Stimulated activated CD4-positive, alpha-beta T cell treated with anti-CD3 and anti-CD28 coated beads, TNF-alpha, amount 100 ng/mL, for 4 hours (primary cell): ENCODE measurements around the gene SNX21.
A peak's percentile ranks its signal among the peaks of the same experiment; 100 is the strongest.

ENCODE experiments used
- DNase-seq, 3 experiments: peaks; one replicate each; pipeline ENCODE4 v3.0.0-alpha.2; 2020; ENCODE audit warnings: low read depth in 3 of 3

SNX21 gene

DNA sequence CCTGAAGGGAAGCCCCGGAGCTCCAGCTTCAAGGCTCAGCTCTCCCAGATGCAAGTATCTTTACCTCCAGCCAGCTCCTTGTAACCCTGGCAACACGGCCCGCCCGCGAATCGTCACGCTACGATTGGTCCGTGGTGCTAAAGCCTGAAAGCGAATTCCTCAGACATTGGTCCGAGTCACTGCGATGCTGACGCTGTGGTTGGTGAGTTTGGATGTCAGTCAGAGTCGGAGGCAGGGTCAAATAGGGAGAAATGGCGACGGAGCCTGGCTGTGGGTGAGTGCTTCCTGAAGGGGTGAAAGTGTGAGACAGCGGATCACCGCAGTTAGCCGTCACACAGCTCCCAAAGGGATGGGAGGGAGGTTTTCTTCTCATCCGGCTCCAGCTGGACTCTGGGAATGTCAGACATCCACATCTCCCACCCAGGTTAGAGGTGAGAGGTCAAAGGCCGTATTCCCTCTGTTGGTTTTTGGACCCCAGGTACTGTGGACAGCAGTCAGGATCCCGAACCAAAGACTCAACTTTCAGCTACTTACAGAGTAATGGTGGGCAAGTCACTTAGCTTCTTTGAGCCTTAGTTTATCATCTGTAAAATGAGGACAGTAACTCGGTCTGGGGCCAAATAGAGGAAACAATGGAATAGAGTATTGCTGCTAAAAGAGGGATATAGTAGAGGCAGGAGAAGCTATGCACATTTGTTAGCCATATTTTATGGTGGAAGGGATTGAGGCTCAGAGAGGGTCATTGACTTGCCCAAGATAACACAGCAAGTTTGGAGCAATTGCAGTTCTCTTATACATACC lies 47.6 kb downstream of the SNX21 start, which contains the start of gene ZSWIM1:
Gene ZSWIM1, plus strand, starts transcription at position 240 of the 801 bp plus-strand sequence. CDS start 1,366 bp downstream, outside the sequence.
- peak; percentile 96 to 98 (median 97) for DNase-seq

DNA sequence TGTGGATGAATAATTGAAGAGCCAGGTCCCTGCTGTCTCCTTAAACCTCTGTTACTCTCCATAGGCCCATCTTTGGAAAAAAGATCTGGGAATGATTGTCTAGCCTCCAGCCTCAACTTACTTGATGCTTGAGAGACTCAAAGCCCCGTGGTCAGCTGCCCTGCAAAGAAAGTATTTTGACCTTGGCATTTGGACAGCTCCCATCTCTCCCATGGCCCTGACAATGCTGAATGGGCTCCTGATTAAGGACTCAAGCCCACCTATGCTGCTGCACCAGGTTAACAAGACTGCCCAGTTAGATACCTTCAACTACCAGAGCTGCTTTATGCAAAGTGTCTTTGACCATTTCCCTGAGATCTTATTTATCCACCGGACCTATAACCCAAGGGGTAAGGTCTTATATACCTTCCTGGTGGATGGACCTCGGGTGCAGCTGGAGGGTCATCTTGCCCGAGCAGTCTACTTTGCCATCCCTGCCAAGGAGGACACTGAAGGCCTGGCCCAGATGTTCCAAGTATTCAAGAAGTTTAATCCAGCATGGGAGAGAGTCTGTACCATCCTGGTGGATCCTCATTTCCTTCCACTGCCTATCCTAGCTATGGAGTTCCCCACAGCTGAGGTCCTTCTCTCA lies 49.0 kb downstream of the SNX21 start:
- no peak for DNase-seq

DNA sequence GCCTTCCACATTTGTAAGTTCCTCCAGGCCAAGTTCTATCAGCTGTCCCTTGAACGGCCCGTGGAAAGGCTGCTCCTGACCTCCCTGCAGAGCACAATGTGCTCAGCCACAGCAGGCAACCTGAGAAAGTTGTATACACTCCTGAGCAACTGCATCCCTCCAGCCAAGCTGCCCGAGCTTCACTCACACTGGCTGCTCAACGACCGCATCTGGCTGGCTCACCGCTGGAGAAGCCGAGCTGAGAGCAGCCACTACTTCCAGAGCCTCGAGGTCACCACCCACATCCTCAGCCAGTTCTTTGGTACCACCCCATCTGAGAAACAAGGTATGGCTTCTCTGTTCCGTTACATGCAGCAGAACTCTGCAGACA lies 49.5 kb downstream of the SNX21 start:
- no peak for DNase-seq

DNA sequence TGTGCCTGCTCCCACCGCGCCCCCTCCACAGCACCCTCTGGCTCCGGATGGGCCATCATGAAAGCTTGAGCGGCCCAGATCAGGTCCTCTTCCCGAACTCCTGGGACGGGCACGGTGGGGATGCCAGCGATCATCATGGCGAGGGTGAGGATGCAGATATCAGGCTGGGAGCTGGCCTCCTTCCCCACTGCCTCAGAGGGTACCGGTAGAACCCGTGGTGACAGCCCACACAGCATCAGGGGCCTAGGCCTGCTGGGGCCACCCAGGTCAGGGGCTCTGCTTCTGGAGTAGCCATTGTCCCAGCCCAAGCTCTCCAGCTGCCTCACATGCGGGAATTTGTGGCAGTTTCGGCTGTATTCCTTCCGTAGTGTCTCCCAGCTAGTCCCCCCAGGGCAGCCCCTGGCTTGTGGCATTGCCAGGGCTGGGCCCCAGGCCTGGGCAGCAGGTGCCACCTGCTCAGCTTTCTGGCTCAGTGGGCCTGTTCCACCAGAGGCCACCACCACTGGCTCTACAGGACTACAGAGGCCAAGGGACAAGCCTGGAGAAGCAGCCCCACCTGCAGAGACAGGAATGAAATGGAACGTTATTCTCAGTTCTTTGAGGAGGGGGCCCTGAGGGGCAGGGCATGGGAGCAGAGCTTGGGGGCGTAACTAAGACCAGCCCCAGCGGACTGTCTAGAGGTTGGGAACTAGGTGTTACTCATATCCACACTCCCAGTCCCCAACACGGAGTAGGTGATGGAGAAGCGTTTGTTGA lies 53.2 kb downstream of the SNX21 start:
- DNase-seq = no peak

DNA sequence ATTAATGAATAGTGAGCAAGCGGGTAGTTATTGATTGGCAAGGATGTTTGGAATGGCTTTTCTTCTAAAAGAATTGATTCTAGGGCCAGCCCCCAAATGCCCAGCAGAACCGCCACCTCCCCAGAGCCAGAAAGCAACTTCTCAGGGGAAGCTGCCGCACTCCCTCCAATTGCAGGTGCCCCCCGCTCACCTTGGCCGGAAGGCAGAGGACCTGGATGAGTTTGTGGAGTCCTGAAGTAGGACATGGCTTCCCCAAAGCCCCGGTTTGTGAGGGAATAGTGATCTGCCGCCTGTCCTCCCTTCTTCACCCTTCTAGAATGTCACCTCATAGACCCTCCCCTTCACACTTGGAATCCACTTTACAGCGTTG lies 53.7 kb downstream of the SNX21 start, which contains the start of gene SPATA25:
Gene SPATA25, minus strand, starts transcription at position 277 of the 370 bp plus-strand sequence. Its CDS starts 32 bp downstream, at position 245.
- DNase-seq = no peak

DNA sequence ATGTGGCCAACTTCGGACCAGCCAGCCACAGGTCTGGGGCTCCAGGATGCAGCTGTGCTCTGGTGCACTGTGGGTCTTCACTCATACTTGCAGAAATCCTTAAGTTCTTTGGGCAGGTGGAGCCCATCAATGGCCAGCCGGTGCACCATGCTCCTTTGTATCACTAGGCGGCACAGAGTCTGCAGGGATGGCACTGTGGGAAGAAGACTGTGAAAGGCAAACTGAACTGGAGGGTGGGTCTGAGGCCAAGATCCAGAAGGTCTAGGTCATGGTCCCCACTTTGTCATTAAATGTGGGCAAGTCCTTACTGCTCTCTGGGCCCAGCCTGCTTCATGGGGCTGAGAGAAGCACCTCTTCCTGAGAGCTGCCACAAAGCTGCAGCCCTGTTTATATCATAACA lies 55.1 kb downstream of the SNX21 start:
- no peak for DNase-seq

DNA sequence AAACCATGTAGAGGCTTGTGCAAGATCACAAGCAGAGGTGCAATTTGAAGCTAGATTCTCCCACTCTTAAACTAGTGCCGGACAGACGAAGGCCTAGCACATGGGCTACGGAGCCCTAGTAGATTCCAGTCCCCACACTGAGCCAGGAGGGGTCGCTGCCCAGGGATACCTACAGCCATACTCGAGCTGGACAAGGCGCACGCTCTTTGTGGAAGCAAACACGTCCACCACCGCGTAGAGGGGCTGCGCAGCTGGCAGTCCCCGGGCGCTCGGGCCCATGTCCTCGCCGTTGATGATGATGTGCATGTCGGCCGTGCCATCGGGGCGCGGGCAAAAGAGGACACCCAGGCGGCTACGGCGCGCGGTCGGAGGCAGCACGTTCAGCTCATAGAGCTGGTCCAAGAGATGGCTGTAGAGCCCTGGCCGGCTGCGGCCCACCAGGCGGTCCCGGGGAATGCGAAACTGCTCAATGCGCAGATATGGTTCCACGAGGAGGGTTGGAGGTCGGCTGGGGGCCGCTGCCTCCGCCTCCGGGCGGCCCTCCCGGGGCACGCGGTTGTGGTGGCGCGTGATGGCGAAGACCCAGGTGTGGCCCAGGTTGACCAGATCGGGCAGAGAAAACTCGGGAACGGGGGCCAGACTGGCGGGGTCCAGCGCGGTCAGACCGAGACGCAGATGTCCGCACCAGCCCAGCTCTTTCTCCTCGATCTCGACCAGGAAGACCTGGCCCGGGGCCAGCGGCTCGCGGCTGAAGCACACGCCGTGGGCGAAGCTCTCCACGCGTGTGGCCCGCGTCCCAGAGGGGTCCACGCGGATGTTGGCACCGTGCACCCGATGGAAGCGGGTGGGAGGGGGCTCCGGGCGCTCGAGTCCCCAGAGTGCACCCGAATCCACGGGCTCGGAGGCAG lies 56.7 kb downstream of the SNX21 start:
- peak; percentile 11 to 35 (median 31) for DNase-seq

DNA sequence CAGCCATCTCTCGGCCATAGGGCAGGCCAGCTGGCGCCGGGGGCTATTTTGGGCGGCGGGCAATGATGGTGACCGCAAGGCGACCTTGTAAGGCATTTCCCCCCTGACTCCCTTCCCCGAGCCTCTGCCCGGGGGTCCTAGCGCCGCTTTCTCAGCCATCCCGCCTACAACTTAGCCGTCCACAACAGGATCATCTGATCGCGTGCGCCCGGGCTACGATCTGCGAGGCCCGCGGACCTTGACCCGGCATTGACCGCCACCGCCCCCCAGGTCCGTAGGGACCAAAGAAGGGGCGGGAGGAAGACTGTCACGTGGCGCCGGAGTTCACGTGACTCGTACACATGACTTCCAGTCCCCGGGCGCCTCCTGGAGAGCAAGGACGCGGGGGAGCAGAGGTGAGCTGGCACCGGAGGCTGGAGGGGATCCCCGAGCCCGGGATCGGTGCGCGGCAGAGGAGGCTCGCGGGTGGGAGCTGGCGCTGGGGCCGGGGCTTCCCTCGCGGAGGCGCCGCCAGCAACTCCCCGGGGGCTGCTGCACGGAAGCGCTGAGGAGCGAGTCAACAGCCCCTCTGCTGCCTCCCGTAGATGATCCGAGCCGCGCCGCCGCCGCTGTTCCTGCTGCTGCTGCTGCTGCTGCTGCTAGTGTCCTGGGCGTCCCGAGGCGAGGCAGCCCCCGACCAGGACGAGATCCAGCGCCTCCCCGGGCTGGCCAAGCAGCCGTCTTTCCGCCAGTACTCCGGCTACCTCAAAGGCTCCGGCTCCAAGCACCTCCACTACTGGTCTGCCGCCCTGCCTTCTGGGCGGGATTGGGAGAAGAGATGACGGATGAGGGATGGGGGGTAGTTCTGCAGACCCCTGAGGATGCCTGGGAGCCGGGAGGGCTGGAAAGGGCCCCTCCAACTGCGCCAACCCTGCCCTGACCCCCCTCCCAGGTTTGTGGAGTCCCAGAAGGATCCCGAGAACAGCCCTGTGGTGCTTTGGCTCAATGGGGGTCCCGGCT lies 57.7 kb downstream of the SNX21 start, which contains the start of the genes CTSA and NEURL2:
Gene CTSA, plus strand, starts transcription at position 351 of the 999 bp plus-strand sequence. Its CDS starts 234 bp downstream, at position 585.
Gene NEURL2, minus strand, starts transcription at position 224 of the 999 bp plus-strand sequence. Its CDS starts 217 bp downstream, at position 7.
- DNase-seq = peak; percentile 76 to 79 (median 79)

DNA sequence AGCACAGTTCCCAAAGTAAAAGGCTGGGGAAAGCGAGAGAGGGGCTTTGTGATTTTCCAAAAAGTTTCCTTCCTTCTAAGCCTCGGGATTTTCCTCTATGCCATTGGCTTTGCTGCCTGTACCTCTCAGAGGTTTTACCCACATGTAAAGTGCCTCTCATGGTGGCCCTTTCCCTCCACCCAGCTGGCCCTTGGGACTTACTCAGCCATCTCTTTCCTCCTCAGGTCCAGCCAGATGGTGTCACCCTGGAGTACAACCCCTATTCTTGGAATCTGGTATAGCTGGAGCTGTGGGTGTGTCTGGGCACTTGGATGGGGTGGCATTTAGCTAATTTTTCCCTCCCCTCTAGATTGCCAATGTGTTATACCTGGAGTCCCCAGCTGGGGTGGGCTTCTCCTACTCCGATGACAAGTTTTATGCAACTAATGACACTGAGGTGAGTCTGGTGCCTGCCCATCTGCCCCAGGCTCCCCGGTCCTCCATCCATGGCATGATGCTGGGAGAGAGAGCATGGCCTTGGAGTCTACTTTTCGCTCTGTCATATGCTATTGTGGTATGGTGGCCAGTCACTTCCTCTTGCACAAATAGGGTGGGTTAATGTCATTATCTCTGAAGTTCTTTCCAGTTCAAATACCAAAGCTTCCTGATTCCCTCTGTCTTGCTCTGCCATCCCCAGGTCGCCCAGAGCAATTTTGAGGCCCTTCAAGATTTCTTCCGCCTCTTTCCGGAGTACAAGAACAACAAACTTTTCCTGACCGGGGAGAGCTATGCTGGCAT lies 58.6 kb downstream of the SNX21 start:
- DNase-seq = no peak
